Prostate gland (tissue), 2 donors: Measurements from ENCODE around the gene AKT3. TPM values are rescaled to one million over a fixed set of nuclear protein-coding genes. Genes with fewer than 3 reads are reported as not detected.
A peak's percentile ranks its signal among the peaks of the same experiment; 100 is the strongest.

Experiments
- DNase-seq: peaks from one replicate; pipeline ENCODE4 v3.0.0-alpha.2; 2019; ENCODE audit warnings: low spot score
- H3K27ac ChIP-seq, 2 donors: fragments of 200-600 bp; sonication (generic); 2 replicates each; pipeline ENCODE4 v1.5.1; 2017 to 2019
- H3K27me3 ChIP-seq: fragments of 200-600 bp; sonication (generic); replicated peaks from 2 replicates; pipeline ENCODE4 v1.5.1; 2019; ENCODE audit not compliant: insufficient read depth
- H3K36me3 ChIP-seq, 2 donors: fragments of 200-600 bp; sonication (generic); 1 replicate in 1 of 2; 2 replicates in 1 of 2; pipeline versions ENCODE4 v1.5.1 to v1.8.1; 2017 to 2019
- H3K4me1 ChIP-seq: fragments of 200-600 bp; sonication (generic); replicated peaks from 2 replicates; pipeline ENCODE4 v1.5.1; 2019
- H3K4me3 ChIP-seq, 2 donors: fragments of 200-600 bp; sonication (generic); 2 replicates each; pipeline ENCODE4 v1.5.1; 2017 to 2019
- H3K9me3 ChIP-seq: fragments of 200-600 bp; sonication (generic); 2 replicates; pipeline ENCODE4 v1.5.1; 2017
- POLR2A ChIP-seq: fragments of 450-650 bp; IDR thresholded peaks from one replicate; pipeline ENCODE4 v1.6.1; 2016; ENCODE audit warnings: antibody characterized with exemption, mild to moderate bottlenecking
- POLR2AphosphoS5 ChIP-seq: sonication (generic); formaldehyde crosslinking; IDR thresholded peaks from one replicate; pipeline ENCODE4 v1.6.1; 2017; ENCODE audit warnings: antibody characterized with exemption
- WGBS: methylation state at CpG from one replicate; pipeline ENCODE4 v1.1.5; 2018; 5-methylcytosine and 5-hydroxymethylcytosine counted together
- intact Hi-C: fragments of 100-400 bp; cut with DNase I; formaldehyde crosslinking; loops from one replicate; pipeline ENCODE4 v1.14.2; 2022
- total RNA-seq, 2 donors: library from RNA; depleted of rRNA; stranded (reverse); fragments of >200 nt; gene quantifications; one replicate each; pipeline ENCODE4 v1.1.0, GENCODE V29; 2016
- TF ChIP-seq, protein P1 (sequence below), 4 experiments: fragments of 200-600 bp in 2 of 4; fragments of 450-650 bp in 2 of 4; sonication (generic) in 2 of 4; IDR thresholded peaks; 1 replicate in 3 of 4; 2 replicates in 1 of 4; pipeline ENCODE4 v1.5.1; 2016 to 2019; ENCODE audit warnings: antibody characterized with exemption in 4 of 4, mild to moderate bottlenecking in 2 of 4, moderate library complexity in 2 of 4

The AKT3 gene
- total RNA-seq, 2 donors from 2014 or later = 40.7 to 62.7 TPM

DNA sequence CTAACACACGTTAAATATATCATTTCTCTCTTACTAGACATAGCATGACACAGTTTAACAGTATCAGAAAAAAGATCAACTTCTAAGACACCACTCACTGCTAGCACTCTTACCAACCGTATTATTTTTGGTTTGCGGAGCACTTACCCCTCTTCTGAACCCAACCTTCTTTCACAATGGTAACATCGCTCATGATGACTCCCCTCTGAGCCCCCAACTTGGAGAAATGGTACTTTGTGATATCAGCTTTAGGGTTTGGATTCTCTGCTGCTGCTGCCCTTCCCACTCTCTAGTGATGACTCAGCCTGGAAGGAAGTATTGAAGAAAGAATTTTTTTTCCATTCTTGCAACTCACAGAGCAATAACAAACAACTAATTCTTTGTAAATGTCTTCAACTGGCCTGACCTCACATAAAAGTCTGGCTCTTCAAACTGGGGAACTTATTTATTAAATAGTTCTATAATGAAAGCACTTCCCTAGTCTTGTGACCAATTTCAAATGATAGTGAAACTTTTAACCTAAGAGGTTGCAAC lies 7.0 kb downstream of the AKT3 start:
- TF ChIP-seq POLR2A (no peak), POLR2AphosphoS5 (peak; percentile 8)
- TF ChIP-seq, protein P1, sequence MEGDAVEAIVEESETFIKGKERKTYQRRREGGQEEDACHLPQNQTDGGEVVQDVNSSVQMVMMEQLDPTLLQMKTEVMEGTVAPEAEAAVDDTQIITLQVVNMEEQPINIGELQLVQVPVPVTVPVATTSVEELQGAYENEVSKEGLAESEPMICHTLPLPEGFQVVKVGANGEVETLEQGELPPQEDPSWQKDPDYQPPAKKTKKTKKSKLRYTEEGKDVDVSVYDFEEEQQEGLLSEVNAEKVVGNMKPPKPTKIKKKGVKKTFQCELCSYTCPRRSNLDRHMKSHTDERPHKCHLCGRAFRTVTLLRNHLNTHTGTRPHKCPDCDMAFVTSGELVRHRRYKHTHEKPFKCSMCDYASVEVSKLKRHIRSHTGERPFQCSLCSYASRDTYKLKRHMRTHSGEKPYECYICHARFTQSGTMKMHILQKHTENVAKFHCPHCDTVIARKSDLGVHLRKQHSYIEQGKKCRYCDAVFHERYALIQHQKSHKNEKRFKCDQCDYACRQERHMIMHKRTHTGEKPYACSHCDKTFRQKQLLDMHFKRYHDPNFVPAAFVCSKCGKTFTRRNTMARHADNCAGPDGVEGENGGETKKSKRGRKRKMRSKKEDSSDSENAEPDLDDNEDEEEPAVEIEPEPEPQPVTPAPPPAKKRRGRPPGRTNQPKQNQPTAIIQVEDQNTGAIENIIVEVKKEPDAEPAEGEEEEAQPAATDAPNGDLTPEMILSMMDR (IDR thresholded peaks at IDR 0.05) = no peak
- WGBS = 78% methylated on average over 4 of the region's 4 CpGs
- H3K9me3 ChIP-seq = no peaks in the 10 kb centered on the region
- H3K36me3 ChIP-seq = no peaks in the 10 kb centered on the region
- H3K4me1 ChIP-seq = no peaks in the 10 kb centered on the region
- H3K27me3 ChIP-seq = no peaks in the 10 kb centered on the region
- DNase-seq = no peak
- no peak overlapping the region for H3K27ac ChIP-seq
- intact Hi-C loops = loop anchor here (10.0 kb wide), 1 partner anchor 612 kb away; the partner anchor contains the start of gene ADSS2
- no peak overlapping the region for H3K4me3 ChIP-seq

DNA sequence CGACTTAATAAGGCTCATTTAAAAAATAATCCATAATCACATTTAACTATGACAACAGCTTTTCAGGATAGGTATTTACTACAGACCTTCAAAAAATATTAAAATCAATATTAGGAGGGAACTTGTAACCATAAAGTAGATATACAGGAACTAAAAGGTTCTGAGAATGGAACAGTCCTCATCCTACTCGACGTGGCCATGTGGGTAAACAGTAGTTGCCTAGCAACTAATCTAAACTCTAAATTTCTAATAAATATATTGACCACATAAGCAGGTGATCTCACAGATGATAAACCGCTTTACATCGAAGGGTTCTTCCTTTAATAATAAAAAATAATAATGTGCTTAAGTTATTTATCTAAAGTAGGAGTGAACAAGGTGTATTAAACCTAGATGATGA lies 7.9 kb downstream of the AKT3 start:
- Histone ChIP-seq H3K27ac (no peak overlapping the region), H3K9me3 (no peaks in the 10 kb centered on the region), H3K27me3 (no peaks in the 10 kb centered on the region), H3K4me1 (no peaks in the 10 kb centered on the region), H3K4me3 (no peak overlapping the region), H3K36me3 (no peaks in the 10 kb centered on the region)
- WGBS = 70% methylated on average over 5 of the region's 5 CpGs
- intact Hi-C loops = loop anchor here (10.0 kb wide), 1 partner anchor 613 kb away; the partner anchor contains the start of gene ADSS2
- no peak for DNase-seq
- TF ChIP-seq, protein P1 (IDR thresholded peaks at IDR 0.05) = no peak
- no peak for TF ChIP-seq POLR2A
- no peak for TF ChIP-seq POLR2AphosphoS5

DNA sequence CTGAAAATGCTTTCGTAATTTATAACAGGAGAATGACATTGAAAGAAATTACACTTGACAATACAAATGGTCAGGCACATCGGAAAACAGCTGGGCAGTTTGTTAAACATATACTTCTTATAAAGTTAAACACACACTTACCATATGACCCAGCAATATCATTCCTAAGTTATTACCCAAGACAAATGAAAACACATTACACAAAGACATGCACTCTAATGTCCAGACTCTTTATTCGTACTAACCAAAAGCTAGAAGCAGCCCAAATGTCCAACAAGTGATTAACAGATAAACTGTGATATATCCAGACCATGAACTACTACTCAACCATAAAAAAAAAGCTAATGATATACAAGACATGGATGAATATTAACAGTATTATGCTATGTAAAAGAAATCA lies 8.5 kb downstream of the AKT3 start:
- Histone ChIP-seq H3K4me3 (no peak overlapping the region), H3K27ac (no peak overlapping the region), H3K9me3 (no peaks in the 10 kb centered on the region), H3K27me3 (no peaks in the 10 kb centered on the region), H3K36me3 (no peaks in the 10 kb centered on the region), H3K4me1 (no peaks in the 10 kb centered on the region)
- no peak for TF ChIP-seq POLR2AphosphoS5
- TF ChIP-seq, protein P1 (IDR thresholded peaks at IDR 0.05) = no peak
- TF ChIP-seq POLR2A = no peak
- DNase-seq = no peak
- intact Hi-C loops = loop anchor here (10.0 kb wide), 1 partner anchor 613 kb away; the partner anchor contains the start of gene ADSS2
- WGBS = 84% methylated on average over 3 of the region's 3 CpGs

DNA sequence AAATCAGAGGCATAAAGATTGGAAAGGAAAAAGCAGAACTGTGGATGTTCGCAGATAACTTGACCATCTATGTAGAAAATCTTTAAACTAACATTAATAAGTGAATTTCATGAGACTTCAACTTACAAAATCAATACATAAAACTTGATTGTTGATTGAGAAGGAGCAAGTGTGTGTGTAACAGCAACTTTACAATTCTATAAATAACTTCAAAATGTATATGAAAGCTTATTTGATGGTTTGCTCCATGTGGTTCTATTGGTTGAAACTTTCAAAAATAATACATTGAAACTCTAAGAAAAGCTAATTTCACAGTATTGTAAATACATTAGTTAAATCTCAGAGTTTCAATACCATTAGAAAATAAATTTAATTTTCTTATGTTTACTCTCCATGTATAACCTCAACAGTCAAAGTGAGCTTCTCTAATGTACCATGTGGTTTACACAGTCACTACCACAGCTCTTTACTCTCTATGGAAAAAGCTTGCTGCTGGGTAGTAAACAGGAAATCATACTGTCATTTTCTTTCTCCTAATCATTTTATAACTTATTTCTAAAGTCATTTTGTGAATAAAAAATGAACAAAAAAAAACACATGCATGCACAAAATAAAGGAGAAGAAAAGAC lies 12.0 kb downstream of the AKT3 start:
- no peak for DNase-seq
- Histone ChIP-seq H3K9me3 (no peaks in the 10 kb centered on the region), H3K27ac (no peak overlapping the region), H3K36me3 (no peaks in the 10 kb centered on the region), H3K4me1 (no peaks in the 10 kb centered on the region), H3K27me3 (no peaks in the 10 kb centered on the region), H3K4me3 (no peak overlapping the region)
- TF ChIP-seq POLR2A = no peak
- peak; percentile 20 for TF ChIP-seq POLR2AphosphoS5
- TF ChIP-seq, protein P1 (IDR thresholded peaks at IDR 0.05) = no peak
- WGBS = 93% methylated on average over 1 of the region's 1 CpG
- intact Hi-C loops = no loop called here

DNA sequence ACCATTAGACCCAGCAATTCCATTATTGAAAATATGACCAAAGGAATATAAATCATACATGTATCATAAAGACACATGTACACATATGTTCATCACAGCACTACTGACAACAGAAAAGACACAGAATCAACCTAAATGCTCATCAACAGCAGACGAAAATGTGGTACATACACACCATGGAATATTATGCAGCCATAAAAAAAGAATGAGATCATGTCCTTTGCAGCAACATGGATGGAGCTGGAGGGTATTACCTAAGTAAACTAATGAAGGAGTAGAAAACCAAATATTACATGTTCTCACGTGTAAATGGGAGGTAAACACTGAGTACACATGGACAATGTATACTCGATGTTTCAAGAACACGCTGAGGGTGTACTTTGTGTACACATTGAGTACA lies 15.9 kb downstream of the AKT3 start:
- no peak overlapping the region for H3K27ac ChIP-seq
- no peak overlapping the region for H3K4me3 ChIP-seq
- DNase-seq = no peak
- H3K9me3 ChIP-seq = no peaks in the 10 kb centered on the region
- TF ChIP-seq, protein P1 (IDR thresholded peaks at IDR 0.05) = no peak
- no peak for TF ChIP-seq POLR2A
- TF ChIP-seq POLR2AphosphoS5 = peak; percentile 31
- intact Hi-C loops = no loop called here
- no peaks in the 10 kb centered on the region for H3K27me3 ChIP-seq
- WGBS = 82% methylated on average over 4 of the region's 4 CpGs
- H3K4me1 ChIP-seq = no peaks in the 10 kb centered on the region
- H3K36me3 ChIP-seq = no peaks in the 10 kb centered on the region
